ENCODE measurements around the gene GNL1.

GNL1 gene

DNA sequence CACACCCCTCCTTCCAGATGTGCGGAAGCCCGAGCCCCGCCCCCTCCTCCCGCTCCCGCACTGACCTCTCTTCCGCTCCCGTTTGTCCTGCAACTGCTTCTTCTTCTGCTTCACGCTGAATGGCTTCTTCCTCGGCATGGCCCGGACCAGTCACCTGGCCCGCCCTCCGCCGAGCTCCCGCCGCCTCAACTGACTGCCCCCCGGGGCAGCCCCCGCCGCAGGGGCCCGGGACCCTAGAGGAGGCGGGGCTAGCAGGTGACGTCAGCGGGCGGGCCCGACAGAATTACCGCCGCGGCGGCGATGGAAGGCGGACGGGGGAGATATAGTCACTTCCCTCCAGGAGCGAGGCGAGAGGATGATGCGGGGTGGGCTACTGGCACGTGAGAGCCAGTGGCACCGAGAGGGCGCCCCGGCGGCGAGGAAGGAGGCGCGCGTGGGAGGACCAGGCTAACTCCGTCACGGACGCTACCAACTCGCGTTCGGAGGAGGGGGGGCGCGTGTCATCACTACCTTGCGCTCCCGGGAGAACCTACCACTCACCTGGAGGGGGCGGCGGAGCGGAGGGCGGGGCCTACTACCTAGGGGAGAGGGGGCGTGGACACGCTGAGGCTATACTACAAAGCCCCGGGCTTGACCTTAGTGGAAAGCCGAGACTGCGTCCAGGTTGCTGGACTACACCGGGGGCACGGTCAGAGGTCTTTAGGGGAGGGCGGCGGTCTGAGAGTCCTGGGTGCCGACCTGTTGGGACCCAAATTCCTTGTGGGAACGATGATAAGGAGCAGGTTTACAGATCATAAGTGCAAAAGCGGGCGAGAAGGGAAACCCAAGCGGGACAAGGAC is at the start of gene GNL1 (continued):
- TF ChIP-seq, protein P1, sequence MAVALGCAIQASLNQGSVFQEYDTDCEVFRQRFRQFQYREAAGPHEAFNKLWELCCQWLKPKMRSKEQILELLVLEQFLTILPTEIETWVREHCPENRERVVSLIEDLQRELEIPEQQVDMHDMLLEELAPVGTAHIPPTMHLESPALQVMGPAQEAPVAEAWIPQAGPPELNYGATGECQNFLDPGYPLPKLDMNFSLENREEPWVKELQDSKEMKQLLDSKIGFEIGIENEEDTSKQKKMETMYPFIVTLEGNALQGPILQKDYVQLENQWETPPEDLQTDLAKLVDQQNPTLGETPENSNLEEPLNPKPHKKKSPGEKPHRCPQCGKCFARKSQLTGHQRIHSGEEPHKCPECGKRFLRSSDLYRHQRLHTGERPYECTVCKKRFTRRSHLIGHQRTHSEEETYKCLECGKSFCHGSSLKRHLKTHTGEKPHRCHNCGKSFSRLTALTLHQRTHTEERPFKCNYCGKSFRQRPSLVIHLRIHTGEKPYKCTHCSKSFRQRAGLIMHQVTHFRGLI (tag by site-specific recombination; IDR thresholded peaks at IDR 0.05) = no peak
- peak; percentile 92; the same call in 1 of the 2 replicates for TF ChIP-seq ZNF501 (tag by site-specific recombination; IDR thresholded peaks at IDR 0.05)
- peak; percentile 79; the same call in 1 of the 2 replicates for TF ChIP-seq ZNF324 (tag by site-specific recombination; IDR thresholded peaks at IDR 0.05)
- TF ChIP-seq RBAK (tag by site-specific recombination; IDR thresholded peaks at IDR 0.05) = no peak
- no peak for TF ChIP-seq ZNF23 (tag by site-specific recombination; IDR thresholded peaks at IDR 0.05; ENCODE audit: borderline replicate concordance)
- TF ChIP-seq SCRT1 (tag by site-specific recombination; IDR thresholded peaks at IDR 0.05; ENCODE audit: borderline replicate concordance) = no peak
- peak; percentile 96 for TF ChIP-seq ZXDB (tag by site-specific recombination; IDR thresholded peaks at IDR 0.05)
- TF ChIP-seq ZNF621 (tag by site-specific recombination; IDR thresholded peaks at IDR 0.05) = no peak
- no peak for TF ChIP-seq ZFP3 (tag by site-specific recombination; IDR thresholded peaks at IDR 0.05; ENCODE audit: low read depth)
- TF ChIP-seq, protein P2, sequence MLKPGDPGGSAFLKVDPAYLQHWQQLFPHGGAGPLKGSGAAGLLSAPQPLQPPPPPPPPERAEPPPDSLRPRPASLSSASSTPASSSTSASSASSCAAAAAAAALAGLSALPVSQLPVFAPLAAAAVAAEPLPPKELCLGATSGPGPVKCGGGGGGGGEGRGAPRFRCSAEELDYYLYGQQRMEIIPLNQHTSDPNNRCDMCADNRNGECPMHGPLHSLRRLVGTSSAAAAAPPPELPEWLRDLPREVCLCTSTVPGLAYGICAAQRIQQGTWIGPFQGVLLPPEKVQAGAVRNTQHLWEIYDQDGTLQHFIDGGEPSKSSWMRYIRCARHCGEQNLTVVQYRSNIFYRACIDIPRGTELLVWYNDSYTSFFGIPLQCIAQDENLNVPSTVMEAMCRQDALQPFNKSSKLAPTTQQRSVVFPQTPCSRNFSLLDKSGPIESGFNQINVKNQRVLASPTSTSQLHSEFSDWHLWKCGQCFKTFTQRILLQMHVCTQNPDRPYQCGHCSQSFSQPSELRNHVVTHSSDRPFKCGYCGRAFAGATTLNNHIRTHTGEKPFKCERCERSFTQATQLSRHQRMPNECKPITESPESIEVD (tag by site-specific recombination; IDR thresholded peaks at IDR 0.05) = no peak
- TF ChIP-seq ZBTB1 (tag by site-specific recombination; IDR thresholded peaks at IDR 0.05) = no peak
- TF ChIP-seq GLI2 (tag by site-specific recombination; IDR thresholded peaks at IDR 0.05; ENCODE audit: borderline replicate concordance, low read depth) = no peak
- peak; percentile 87 for TF ChIP-seq ZFP69B (tag by site-specific recombination; IDR thresholded peaks at IDR 0.05)
- TF ChIP-seq ZNF623 (tag by site-specific recombination; IDR thresholded peaks at IDR 0.05) = no peak
- TF ChIP-seq ZNF555 (tag by site-specific recombination; conservative IDR thresholded peaks at IDR 0.05) = no peak
- TF ChIP-seq, protein P3, sequence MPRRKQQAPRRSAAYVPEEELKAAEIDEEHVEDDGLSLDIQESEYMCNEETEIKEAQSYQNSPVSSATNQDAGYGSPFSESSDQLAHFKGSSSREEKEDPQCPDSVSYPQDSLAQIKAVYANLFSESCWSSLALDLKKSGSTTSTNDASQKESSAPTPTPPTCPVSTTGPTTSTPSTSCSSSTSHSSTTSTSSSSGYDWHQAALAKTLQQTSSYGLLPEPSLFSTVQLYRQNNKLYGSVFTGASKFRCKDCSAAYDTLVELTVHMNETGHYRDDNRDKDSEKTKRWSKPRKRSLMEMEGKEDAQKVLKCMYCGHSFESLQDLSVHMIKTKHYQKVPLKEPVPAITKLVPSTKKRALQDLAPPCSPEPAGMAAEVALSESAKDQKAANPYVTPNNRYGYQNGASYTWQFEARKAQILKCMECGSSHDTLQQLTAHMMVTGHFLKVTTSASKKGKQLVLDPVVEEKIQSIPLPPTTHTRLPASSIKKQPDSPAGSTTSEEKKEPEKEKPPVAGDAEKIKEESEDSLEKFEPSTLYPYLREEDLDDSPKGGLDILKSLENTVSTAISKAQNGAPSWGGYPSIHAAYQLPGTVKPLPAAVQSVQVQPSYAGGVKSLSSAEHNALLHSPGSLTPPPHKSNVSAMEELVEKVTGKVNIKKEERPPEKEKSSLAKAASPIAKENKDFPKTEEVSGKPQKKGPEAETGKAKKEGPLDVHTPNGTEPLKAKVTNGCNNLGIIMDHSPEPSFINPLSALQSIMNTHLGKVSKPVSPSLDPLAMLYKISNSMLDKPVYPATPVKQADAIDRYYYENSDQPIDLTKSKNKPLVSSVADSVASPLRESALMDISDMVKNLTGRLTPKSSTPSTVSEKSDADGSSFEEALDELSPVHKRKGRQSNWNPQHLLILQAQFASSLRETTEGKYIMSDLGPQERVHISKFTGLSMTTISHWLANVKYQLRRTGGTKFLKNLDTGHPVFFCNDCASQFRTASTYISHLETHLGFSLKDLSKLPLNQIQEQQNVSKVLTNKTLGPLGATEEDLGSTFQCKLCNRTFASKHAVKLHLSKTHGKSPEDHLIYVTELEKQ (tag by site-specific recombination; IDR thresholded peaks at IDR 0.05; ENCODE audit: borderline replicate concordance) = 0 out of 2 replicates have a peak, but pooled peaks have one; percentile 27
- no peak for TF ChIP-seq ZNF830 (tag by site-specific recombination; IDR thresholded peaks at IDR 0.05; ENCODE audit: low read depth)
- peak; percentile 42; the same call in 1 of the 2 replicates for TF ChIP-seq HOXC10 (CRISPR knock-in tag; IDR thresholded peaks at IDR 0.05)
- peak; percentile 77; the same call in 1 of the 2 replicates for TF ChIP-seq KLF10 (tag by site-specific recombination; IDR thresholded peaks at IDR 0.05)
- TF ChIP-seq SETDB1 (IDR thresholded peaks at IDR 0.05; ENCODE audit: insufficient read length, low read length) = no peak
- TF ChIP-seq ZNF549 (tag by site-specific recombination; IDR thresholded peaks at IDR 0.05) = no peak
- TF ChIP-seq, protein P4, sequence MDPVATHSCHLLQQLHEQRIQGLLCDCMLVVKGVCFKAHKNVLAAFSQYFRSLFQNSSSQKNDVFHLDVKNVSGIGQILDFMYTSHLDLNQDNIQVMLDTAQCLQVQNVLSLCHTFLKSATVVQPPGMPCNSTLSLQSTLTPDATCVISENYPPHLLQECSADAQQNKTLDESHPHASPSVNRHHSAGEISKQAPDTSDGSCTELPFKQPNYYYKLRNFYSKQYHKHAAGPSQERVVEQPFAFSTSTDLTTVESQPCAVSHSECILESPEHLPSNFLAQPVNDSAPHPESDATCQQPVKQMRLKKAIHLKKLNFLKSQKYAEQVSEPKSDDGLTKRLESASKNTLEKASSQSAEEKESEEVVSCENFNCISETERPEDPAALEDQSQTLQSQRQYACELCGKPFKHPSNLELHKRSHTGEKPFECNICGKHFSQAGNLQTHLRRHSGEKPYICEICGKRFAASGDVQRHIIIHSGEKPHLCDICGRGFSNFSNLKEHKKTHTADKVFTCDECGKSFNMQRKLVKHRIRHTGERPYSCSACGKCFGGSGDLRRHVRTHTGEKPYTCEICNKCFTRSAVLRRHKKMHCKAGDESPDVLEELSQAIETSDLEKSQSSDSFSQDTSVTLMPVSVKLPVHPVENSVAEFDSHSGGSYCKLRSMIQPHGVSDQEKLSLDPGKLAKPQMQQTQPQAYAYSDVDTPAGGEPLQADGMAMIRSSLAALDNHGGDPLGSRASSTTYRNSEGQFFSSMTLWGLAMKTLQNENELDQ (tag by site-specific recombination; IDR thresholded peaks at IDR 0.05; ENCODE audit: low read depth) = no peak
- no peak for TF ChIP-seq ZNF132 (tag by site-specific recombination; IDR thresholded peaks at IDR 0.05; ENCODE audit: borderline replicate concordance)
- TF ChIP-seq, protein P5, sequence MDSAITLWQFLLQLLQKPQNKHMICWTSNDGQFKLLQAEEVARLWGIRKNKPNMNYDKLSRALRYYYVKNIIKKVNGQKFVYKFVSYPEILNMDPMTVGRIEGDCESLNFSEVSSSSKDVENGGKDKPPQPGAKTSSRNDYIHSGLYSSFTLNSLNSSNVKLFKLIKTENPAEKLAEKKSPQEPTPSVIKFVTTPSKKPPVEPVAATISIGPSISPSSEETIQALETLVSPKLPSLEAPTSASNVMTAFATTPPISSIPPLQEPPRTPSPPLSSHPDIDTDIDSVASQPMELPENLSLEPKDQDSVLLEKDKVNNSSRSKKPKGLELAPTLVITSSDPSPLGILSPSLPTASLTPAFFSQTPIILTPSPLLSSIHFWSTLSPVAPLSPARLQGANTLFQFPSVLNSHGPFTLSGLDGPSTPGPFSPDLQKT (IDR thresholded peaks at IDR 0.05; ENCODE audit: borderline replicate concordance, low read depth, low read length) = no peak
- peak; percentile 95 for TF ChIP-seq SP2 (tag by site-specific recombination; IDR thresholded peaks at IDR 0.05)
- TF ChIP-seq, protein P6, sequence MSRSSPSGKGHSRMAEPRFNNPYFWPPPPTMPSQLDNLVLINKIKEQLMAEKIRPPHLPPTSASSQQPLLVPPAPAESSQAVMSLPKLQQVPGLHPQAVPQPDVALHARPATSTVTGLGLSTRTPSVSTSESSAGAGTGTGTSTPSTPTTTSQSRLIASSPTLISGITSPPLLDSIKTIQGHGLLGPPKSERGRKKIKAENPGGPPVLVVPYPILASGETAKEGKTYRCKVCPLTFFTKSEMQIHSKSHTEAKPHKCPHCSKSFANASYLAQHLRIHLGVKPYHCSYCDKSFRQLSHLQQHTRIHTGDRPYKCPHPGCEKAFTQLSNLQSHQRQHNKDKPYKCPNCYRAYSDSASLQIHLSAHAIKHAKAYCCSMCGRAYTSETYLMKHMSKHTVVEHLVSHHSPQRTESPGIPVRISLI (tag by site-specific recombination; IDR thresholded peaks at IDR 0.05) = no peak
- TF ChIP-seq ZNF133 (tag by site-specific recombination; IDR thresholded peaks at IDR 0.05) = no peak
- TF ChIP-seq ZNF10 (tag by site-specific recombination; IDR thresholded peaks at IDR 0.05) = peak; percentile 88

All from HEK293 (cell line).